Gastroesophageal sphincter (tissue), 3 donors: ENCODE results near the gene FLCN.

Source experiments
- POLR2AphosphoS5 ChIP-seq: sonication (generic); formaldehyde crosslinking; IDR thresholded peaks from one replicate; pipeline ENCODE4 v1.6.1; 2017; ENCODE audit warnings: antibody characterized with exemption
- TF ChIP-seq, protein P1 (sequence below), 4 experiments: fragments of 200-600 bp in 2 of 4; fragments of 450-650 bp in 2 of 4; sonication (generic) in 1 of 4; IDR thresholded peaks; one replicate each; pipeline ENCODE4 v1.5.1; 2017 to 2019; ENCODE audit warnings: antibody characterized with exemption in 4 of 4, mild to moderate bottlenecking in 2 of 4, moderate library complexity in 2 of 4

GRCh38 chr17:17264430-17264829 lies 27.5 kb upstream of the FLCN start:
- TF ChIP-seq POLR2AphosphoS5 = no peak
- TF ChIP-seq, protein P1, sequence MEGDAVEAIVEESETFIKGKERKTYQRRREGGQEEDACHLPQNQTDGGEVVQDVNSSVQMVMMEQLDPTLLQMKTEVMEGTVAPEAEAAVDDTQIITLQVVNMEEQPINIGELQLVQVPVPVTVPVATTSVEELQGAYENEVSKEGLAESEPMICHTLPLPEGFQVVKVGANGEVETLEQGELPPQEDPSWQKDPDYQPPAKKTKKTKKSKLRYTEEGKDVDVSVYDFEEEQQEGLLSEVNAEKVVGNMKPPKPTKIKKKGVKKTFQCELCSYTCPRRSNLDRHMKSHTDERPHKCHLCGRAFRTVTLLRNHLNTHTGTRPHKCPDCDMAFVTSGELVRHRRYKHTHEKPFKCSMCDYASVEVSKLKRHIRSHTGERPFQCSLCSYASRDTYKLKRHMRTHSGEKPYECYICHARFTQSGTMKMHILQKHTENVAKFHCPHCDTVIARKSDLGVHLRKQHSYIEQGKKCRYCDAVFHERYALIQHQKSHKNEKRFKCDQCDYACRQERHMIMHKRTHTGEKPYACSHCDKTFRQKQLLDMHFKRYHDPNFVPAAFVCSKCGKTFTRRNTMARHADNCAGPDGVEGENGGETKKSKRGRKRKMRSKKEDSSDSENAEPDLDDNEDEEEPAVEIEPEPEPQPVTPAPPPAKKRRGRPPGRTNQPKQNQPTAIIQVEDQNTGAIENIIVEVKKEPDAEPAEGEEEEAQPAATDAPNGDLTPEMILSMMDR (IDR thresholded peaks at IDR 0.05) = no peak
